ENCODE results near the gene USH1G.

Gene USH1G

DNA sequence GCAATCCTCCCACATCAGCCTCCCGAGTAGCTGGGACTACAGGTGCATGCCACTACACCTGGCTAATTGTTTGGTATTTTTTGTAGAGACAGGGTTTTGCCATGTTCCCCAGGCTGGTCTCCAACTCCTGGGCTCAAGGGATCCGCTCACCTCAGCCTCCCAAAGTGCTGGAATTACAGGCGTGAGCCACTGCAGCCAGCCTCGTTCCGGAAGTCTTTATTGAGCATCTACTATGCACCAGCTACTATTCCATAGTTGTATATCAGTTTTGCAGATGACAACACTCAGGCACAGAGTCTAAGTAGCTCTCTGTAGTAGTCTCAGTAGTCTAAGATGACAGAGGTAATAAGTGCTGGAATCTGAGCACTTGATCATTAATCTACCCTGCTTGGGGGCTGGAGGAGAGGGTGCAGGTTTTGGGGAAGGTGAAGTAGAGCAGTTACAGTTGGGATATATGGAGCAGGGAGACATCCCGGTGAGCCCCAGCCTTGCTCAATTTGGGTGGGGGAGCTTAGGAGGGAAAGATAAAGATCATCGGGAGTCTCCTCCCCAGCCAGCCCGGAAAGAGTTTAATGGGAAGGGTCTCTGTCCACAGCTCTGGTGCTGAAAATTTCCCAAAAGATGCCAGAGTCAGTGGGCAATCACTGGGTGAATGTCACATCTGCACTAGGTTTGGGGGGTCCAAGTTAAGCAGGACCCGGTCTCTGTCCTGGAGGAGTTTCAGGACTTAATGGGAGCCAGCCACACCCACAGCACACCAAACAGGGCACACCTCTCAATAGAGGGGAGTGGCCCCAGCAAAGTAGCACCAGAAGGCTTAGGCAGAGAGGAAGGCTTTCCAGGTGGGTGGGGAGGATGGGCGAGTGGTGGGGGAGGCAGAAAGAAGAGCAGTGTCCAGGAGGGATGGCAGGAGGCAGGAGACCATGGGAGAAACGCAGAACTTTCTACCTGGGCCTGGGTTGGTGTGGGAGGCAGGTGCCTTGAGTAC lies 14.3 kb upstream of the USH1G start:
- no peaks in the 10 kb centered on the region for H3K9me3 ChIP-seq (ENCODE audit: severe bottlenecking)
- no peaks in the 10 kb centered on the region for H3K27me3 ChIP-seq (ENCODE audit: insufficient read depth, low read depth, severe bottlenecking)
- DNase-seq = peak; percentile 76
- peak overlapping the region; percentile 22 for H3K27ac ChIP-seq
- peaks cover 25% of the 10 kb centered on the region for H3K36me3 ChIP-seq
- TF ChIP-seq, protein P1, sequence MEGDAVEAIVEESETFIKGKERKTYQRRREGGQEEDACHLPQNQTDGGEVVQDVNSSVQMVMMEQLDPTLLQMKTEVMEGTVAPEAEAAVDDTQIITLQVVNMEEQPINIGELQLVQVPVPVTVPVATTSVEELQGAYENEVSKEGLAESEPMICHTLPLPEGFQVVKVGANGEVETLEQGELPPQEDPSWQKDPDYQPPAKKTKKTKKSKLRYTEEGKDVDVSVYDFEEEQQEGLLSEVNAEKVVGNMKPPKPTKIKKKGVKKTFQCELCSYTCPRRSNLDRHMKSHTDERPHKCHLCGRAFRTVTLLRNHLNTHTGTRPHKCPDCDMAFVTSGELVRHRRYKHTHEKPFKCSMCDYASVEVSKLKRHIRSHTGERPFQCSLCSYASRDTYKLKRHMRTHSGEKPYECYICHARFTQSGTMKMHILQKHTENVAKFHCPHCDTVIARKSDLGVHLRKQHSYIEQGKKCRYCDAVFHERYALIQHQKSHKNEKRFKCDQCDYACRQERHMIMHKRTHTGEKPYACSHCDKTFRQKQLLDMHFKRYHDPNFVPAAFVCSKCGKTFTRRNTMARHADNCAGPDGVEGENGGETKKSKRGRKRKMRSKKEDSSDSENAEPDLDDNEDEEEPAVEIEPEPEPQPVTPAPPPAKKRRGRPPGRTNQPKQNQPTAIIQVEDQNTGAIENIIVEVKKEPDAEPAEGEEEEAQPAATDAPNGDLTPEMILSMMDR (IDR thresholded peaks at IDR 0.05; ENCODE audit: low read depth, low read length) = no peak
- no peak overlapping the region for H3K4me3 ChIP-seq (ENCODE audit: low read depth, low read length)

DNA sequence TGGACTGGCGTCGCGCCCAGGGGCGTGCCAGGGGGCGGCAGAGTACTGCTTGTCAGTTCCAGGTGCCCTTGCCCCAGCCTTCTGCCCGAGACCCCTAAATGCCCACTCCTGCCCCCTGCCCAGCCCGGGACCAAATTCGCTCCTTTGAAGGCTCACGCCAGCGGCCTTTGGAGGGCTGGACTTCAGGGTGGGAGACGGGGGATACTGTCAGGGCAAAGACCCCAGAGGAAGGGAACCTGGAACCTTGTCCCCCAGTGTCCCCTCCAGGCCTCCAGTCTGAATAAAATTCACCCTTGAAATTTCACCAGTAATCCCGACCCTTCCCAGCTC lies 13.4 kb upstream of the USH1G start:
- Histone ChIP-seq H3K27me3 (ENCODE audit: insufficient read depth, low read depth, severe bottlenecking) (no peaks in the 10 kb centered on the region), H3K4me3 (ENCODE audit: low read depth, low read length) (no peak overlapping the region), H3K27ac (no peak overlapping the region), H3K9me3 (ENCODE audit: severe bottlenecking) (no peaks in the 10 kb centered on the region), H3K36me3 (peaks cover 16% of the 10 kb centered on the region)
- TF ChIP-seq, protein P1 (IDR thresholded peaks at IDR 0.05; ENCODE audit: low read depth, low read length) = no peak
- DNase-seq = no peak

DNA sequence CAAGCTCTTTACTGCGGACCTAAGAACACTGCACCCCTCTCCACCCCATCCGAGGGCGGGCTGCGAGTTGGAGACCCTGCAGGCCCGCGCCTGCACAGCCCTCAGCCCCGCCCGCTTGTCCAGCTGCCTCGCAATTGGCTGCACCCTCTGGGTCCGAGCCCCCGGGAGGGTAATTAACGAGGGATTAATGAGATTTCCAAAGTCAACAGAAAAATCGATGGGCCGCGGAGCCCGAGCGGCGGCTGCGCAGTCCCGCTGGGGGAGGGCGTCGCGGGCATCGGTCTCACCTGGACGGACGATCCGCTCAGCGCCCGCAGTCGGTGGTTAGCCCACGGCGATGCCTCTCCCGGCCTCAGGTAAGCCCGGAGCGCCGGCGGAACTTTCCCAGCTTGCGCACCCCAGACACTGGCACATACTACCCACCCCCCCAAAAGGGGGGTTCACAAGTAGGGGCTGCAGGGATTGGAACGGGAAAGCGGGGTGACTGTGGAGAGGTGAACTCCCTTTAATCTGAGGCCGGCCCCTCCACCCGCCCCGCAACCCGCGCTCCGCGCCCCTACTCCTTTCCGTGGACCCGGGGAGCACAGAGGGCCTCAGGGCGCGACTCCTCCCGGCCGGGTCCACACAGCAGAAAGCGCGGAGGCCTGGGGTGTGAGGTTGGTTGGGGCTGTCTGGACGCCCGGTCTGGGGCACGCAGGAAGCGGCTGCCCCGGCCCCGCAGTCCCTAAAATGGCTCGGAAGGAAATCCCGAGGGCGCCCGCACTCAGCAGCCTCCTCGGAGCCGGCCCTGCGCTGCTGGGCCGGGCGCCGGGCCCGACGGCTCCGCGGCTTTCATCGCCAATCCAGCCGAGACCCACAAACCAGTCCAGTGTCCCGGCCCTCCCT lies 12.8 kb upstream of the USH1G start, which contains the start of gene OTOP3:
TSS of gene OTOP3 (plus strand) at position 314 of the 885 bp plus-strand sequence. CDS start at position 338, 24 bp downstream.
- TF ChIP-seq, protein P1 (IDR thresholded peaks at IDR 0.05; ENCODE audit: low read depth, low read length) = no peak
- H3K27ac ChIP-seq = peak within 1 kb of the TSS; percentile 75
- peak; percentile 96 for DNase-seq
- peak within 1 kb of the TSS; percentile 55 for H3K4me3 ChIP-seq (ENCODE audit: low read depth, low read length)
- no peaks in the 10 kb centered on the region for H3K9me3 ChIP-seq (ENCODE audit: severe bottlenecking)
- peaks cover 10% of the 10 kb centered on the region for H3K36me3 ChIP-seq
- H3K27me3 ChIP-seq (ENCODE audit: insufficient read depth, low read depth, severe bottlenecking) = no peaks in the 10 kb centered on the region

DNA sequence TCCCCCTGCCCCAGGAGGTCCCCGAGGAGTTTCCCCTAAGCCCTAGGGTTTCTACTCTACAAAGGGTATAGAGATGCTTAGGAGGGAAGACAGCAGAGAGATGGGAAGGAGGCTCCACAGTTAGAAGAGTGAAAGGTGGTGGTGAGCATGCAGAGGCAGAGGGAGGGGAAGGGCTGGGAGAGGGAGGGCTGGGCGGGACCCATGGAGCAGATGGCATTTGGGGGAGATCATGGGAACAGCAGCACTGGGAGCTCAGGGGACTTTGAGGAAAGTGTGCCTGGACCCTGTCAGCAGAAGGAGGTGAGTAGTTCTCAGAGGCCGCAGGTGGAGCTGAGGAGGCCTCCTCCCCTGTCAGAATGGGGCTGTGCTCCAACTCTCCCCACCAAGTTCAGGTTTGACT lies 12.0 kb upstream of the USH1G start:
- no peaks in the 10 kb centered on the region for H3K9me3 ChIP-seq (ENCODE audit: severe bottlenecking)
- H3K27me3 ChIP-seq (ENCODE audit: insufficient read depth, low read depth, severe bottlenecking) = no peaks in the 10 kb centered on the region
- peaks cover 3% of the 10 kb centered on the region; the same call in 1 of the 2 replicates for H3K36me3 ChIP-seq
- H3K27ac ChIP-seq = peak overlapping the region; percentile 75
- peak overlapping the region; percentile 55 for H3K4me3 ChIP-seq (ENCODE audit: low read depth, low read length)
- TF ChIP-seq, protein P1 (IDR thresholded peaks at IDR 0.05; ENCODE audit: low read depth, low read length) = no peak
- peak; percentile 59 for DNase-seq

DNA sequence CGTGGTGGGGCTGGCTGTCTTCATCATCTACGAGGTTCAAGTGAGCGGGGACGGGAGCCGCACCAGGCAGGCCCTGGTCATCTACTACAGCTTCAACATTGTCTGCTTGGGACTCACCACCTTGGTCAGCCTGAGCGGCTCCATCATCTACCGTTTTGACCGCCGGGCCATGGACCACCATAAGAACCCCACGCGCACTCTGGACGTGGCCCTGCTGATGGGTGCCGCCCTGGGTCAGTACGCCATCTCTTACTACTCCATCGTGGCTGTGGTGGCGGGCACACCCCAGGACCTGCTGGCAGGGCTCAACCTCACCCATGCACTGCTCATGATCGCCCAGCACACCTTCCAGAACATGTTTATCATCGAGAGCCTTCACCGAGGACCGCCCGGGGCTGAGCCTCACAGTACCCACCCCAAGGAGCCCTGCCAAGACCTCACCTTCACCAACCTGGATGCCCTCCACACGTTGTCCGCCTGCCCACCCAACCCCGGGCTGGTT lies 7.5 kb upstream of the USH1G start:
- TF ChIP-seq, protein P1 (IDR thresholded peaks at IDR 0.05; ENCODE audit: low read depth, low read length) = no peak
- no peaks in the 10 kb centered on the region for H3K9me3 ChIP-seq (ENCODE audit: severe bottlenecking)
- no peak overlapping the region for H3K4me3 ChIP-seq (ENCODE audit: low read depth, low read length)
- peaks cover 4% of the 10 kb centered on the region for H3K27me3 ChIP-seq (ENCODE audit: insufficient read depth, low read depth, severe bottlenecking)
- DNase-seq = no peak
- H3K27ac ChIP-seq = no peak overlapping the region
- H3K36me3 ChIP-seq = no peaks in the 10 kb centered on the region

Data from WERI-Rb-1 (cell line).